ENCODE results near the gene ZNF784. TPM values are rescaled to one million over a fixed set of nuclear protein-coding genes. Genes with fewer than 3 reads are reported as not detected.

ZNF784 gene
- total and polyA plus RNA-seq, 2 of the 13 experiments (the other 11 are each of a cell fraction or from before 2014, with no cell fraction given), result 4.1 to 4.2 TPM

DNA sequence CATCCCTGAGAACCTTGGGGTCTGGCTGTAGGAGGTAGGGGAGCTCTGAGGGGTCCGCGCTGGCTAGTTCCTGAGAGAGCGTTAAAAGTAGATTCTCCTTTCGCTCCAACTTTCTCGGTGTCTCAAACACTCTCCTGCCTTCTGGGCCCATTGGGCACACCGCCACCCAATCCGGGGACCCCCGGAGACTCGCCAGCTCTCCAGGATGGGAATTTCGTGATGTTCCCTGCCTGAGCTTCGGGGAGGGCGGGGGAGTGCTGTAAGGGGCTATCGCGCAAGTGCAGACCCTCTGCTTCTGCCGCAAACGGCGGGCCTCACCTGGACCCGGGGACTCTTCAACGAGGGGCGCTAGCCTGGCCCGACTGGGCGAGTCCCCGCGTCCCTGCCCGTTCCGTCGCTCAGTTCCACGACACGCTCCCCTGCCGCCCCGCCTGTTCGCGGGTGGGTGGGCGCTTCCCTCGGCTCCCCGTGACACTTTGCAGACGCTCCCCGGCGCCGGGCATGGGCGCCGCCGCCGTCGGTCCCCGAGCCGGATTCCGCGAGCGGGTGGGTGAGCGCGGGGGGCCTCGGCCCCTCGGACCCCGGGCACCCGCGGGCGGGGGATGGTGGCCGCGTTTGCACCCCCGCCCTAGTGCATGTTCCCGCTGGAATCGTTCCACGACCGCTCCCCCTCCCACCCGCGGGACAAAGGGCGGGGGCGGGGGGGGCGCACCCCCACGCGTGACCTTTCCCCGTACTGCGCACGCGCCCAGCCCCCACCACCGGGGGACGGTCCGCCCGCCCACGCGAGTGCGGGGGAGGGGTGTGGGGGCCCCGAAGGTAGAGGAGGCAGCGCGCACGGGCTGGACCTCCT, 23.6 kb upstream of the ZNF784 start, which contains the start of gene CCDC106 (continued):
- TF ChIP-seq AHDC1 (CRISPR knock-in tag; IDR thresholded peaks at IDR 0.05; ENCODE audit: borderline replicate concordance), result no peak
- peak; percentile 55; the same call in 1 of the 2 replicates for TF ChIP-seq RAD21 (CRISPR knock-in tag; IDR thresholded peaks at IDR 0.05)
- no peak for TF ChIP-seq ZNF232 (CRISPR knock-in tag; IDR thresholded peaks at IDR 0.05; ENCODE audit: borderline replicate concordance)
- no peak for TF ChIP-seq ZNF30 (CRISPR knock-in tag; IDR thresholded peaks at IDR 0.05)
- no peak for TF ChIP-seq ZSCAN30 (CRISPR knock-in tag; IDR thresholded peaks at IDR 0.05)
- TF ChIP-seq DMAP1 (CRISPR knock-in tag; IDR thresholded peaks at IDR 0.05), result peak; percentile 61; the same call in 1 of the 2 replicates
- TF ChIP-seq RARA (CRISPR knock-in tag; IDR thresholded peaks at IDR 0.05), result no peak
- TF ChIP-seq ARID2 (CRISPR knock-in tag; IDR thresholded peaks at IDR 0.05; ENCODE audit: borderline replicate concordance), result no peak
- TF ChIP-seq FOXM1 (CRISPR knock-in tag; IDR thresholded peaks at IDR 0.05), result no peak
- TF ChIP-seq PREB (CRISPR knock-in tag; IDR thresholded peaks at IDR 0.05), result no peak
- TF ChIP-seq, protein P1, sequence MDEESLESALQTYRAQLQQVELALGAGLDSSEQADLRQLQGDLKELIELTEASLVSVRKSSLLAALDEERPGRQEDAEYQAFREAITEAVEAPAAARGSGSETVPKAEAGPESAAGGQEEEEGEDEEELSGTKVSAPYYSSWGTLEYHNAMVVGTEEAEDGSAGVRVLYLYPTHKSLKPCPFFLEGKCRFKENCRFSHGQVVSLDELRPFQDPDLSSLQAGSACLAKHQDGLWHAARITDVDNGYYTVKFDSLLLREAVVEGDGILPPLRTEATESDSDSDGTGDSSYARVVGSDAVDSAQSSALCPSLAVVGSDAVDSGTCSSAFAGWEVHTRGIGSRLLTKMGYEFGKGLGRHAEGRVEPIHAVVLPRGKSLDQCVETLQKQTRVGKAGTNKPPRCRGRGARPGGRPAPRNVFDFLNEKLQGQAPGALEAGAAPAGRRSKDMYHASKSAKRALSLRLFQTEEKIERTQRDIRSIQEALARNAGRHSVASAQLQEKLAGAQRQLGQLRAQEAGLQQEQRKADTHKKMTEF (CRISPR knock-in tag; IDR thresholded peaks at IDR 0.05), result peak; percentile 82; the same call in 1 of the 2 replicates
- TF ChIP-seq, protein P2, sequence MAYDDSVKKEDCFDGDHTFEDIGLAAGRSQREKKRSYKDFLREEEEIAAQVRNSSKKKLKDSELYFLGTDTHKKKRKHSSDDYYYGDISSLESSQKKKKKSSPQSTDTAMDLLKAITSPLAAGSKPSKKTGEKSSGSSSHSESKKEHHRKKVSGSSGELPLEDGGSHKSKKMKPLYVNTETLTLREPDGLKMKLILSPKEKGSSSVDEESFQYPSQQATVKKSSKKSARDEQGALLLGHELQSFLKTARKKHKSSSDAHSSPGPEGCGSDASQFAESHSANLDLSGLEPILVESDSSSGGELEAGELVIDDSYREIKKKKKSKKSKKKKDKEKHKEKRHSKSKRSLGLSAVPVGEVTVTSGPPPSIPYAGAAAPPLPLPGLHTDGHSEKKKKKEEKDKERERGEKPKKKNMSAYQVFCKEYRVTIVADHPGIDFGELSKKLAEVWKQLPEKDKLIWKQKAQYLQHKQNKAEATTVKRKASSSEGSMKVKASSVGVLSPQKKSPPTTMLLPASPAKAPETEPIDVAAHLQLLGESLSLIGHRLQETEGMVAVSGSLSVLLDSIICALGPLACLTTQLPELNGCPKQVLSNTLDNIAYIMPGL (CRISPR knock-in tag; IDR thresholded peaks at IDR 0.05; ENCODE audit: borderline replicate concordance in 1 of 2, low read depth in 1 of 2), result peak; percentile 45 to 65
- peak; percentile 97 for TF ChIP-seq AKAP8 (CRISPR knock-in tag; IDR thresholded peaks at IDR 0.05)
- TF ChIP-seq RARG (CRISPR knock-in tag; IDR thresholded peaks at IDR 0.05; ENCODE audit: low read depth), result no peak
- TF ChIP-seq ZNF230 (CRISPR knock-in tag; IDR thresholded peaks at IDR 0.05), result no peak
- no peak; the same call in 1 of the 2 replicates for TF ChIP-seq ZNF768 (CRISPR knock-in tag; IDR thresholded peaks at IDR 0.05)
- TF ChIP-seq ZKSCAN8 (CRISPR knock-in tag; IDR thresholded peaks at IDR 0.05; ENCODE audit: borderline replicate concordance), result no peak
- no peak for TF ChIP-seq RXRB (CRISPR knock-in tag; IDR thresholded peaks at IDR 0.05; ENCODE audit: borderline replicate concordance)
- TF ChIP-seq LCORL (IDR thresholded peaks at IDR 0.05), result no peak
- no peak for TF ChIP-seq LCORL (CRISPR knock-in tag; IDR thresholded peaks at IDR 0.05)

All from HepG2 (cell line).